K562 (cell line): ENCODE data around the gene TMEM192.

Experiments
- CTCF ChIP-seq, 3 experiments: IDR thresholded peaks in 2 of 3; conservative IDR thresholded peaks in 1 of 3; 2 replicates each; pipeline ENCODE4 v1.5.1; 2011 to 2012; ENCODE audit warnings: low read length in 3 of 3, mild to moderate bottlenecking in 3 of 3, control low read depth in 2 of 3, improper control_type of control experiment in 1 of 3, inconsistent platforms in 1 of 3, low read depth in 1 of 3, mixed read lengths in 1 of 3, moderate library complexity in 1 of 3; ENCODE audit not compliant: insufficient read depth in 2 of 3
- EZH2 ChIP-seq: IDR thresholded peaks from 2 replicates; pipeline ENCODE4 v1.6.1; 2012; ENCODE audit warnings: low read depth, mild to moderate bottlenecking, inconsistent platforms, low read length, borderline replicate concordance
- FOXA3 ChIP-seq, 2 experiments: fragments of 450-650 bp in 1 of 2; sonication (generic) in 1 of 2; formaldehyde crosslinking; IDR thresholded peaks in 1 of 2; conservative IDR thresholded peaks in 1 of 2; 2 replicates each; pipeline versions ENCODE4 v1.4.0 to v1.8.0; 2020 to 2022; ENCODE audit warnings: mild to moderate bottlenecking in 2 of 2, missing genetic modification reagents in 1 of 2
- FOXK1 ChIP-seq: sonication (generic); formaldehyde crosslinking; IDR thresholded peaks from 2 replicates; pipeline ENCODE4 v1.8.0; 2022; ENCODE audit warnings: missing genetic modification reagents, mild to moderate bottlenecking, borderline replicate concordance
- GMEB1 ChIP-seq: fragments of 250-450 bp; sonication (Bioruptor Pico); IDR thresholded peaks from 2 replicates; pipeline ENCODE4 v1.4.0; 2020; ENCODE audit warnings: mild to moderate bottlenecking
- MCM3 ChIP-seq: fragments of 450-650 bp; IDR thresholded peaks from 2 replicates; pipeline ENCODE4 v1.6.1; 2016
- MCM5 ChIP-seq: fragments of 450-650 bp; IDR thresholded peaks from 2 replicates; pipeline ENCODE4 v1.6.1; 2016; ENCODE audit warnings: low read depth
- NFYB ChIP-seq: IDR thresholded peaks from 2 replicates; pipeline ENCODE4 v1.6.1; 2011; ENCODE audit warnings: mild to moderate bottlenecking, moderate library complexity; ENCODE audit not compliant: insufficient read length; ENCODE audit errors: extremely low read depth
- NRF1 ChIP-seq, 2 experiments: fragments of 450-650 bp; IDR thresholded peaks in 1 of 2; conservative IDR thresholded peaks in 1 of 2; 2 replicates each; pipeline ENCODE4 v1.6.1; 2014; ENCODE audit warnings: mild to moderate bottlenecking in 2 of 2
- RBM39 ChIP-seq: fragments of 200-400 bp; formaldehyde crosslinking; optimal IDR thresholded peaks from 2 replicates; pipeline ENCODE3; 2018; ENCODE audit warnings: low read depth, low read length
- USF2 ChIP-seq: sonication (generic); formaldehyde crosslinking; IDR thresholded peaks from 2 replicates; pipeline ENCODE4 v1.5.0; 2020; ENCODE audit warnings: missing genetic modification reagents
- ZBTB17 ChIP-seq: fragments of 450-650 bp; formaldehyde crosslinking; IDR thresholded peaks from 2 replicates; pipeline ENCODE4 v1.4.0; 2020; ENCODE audit warnings: mild to moderate bottlenecking
- ZNF318 ChIP-seq, 2 experiments: fragments of 450-650 bp; IDR thresholded peaks; 2 replicates each; pipeline ENCODE4 v1.6.1; 2016; ENCODE audit warnings: mild to moderate bottlenecking in 2 of 2, borderline replicate concordance in 1 of 2, low read depth in 1 of 2, moderate library complexity in 1 of 2

- TF ChIP-seq USF2 (CRISPR knock-in tag): no peak
- TF ChIP-seq EZH2: no peak
- TF ChIP-seq NFYB: no peak
- TF ChIP-seq MCM3: no peak
- TF ChIP-seq FOXA3 (CRISPR knock-in tag; conservative IDR thresholded peaks at IDR 0.05 in 1 of 2, IDR thresholded peaks at IDR 0.05 in 1 of 2): no peak
- TF ChIP-seq FOXK1 (CRISPR knock-in tag): no peak
- TF ChIP-seq MCM5: no peak
- no peak for TF ChIP-seq CTCF (IDR thresholded peaks at IDR 0.05 in 2 of 3, conservative IDR thresholded peaks at IDR 0.05 in 1 of 3; ENCODE audit: insufficient read depth in 2 of 3, low read depth in 1 of 3, low read length in 3 of 3)
- no peak for TF ChIP-seq ZBTB17 (CRISPR knock-in tag)
- no peak for TF ChIP-seq RBM39
- TF ChIP-seq NRF1 (conservative IDR thresholded peaks at IDR 0.05 in 1 of 2, IDR thresholded peaks at IDR 0.05 in 1 of 2): peak; percentile 39 to 54
- no peak for TF ChIP-seq GMEB1 (CRISPR knock-in tag)
- TF ChIP-seq ZNF318 (IDR thresholded peaks at IDR 0.05; ENCODE audit: borderline replicate concordance in 1 of 2, low read depth in 1 of 2): no peak
These were observed 81.0 kb downstream of the TMEM192 start, which contains the start of gene TRIM60 for GRCh38 chr4:165031436-165032211.
